Activated CD4-positive, alpha-beta memory T cell treated with anti-CD3 and anti-CD28 coated beads for 36 hours (primary cell): Measurements from ENCODE around the gene GSG1. TPM values are rescaled to one million over a fixed set of nuclear protein-coding genes. Genes with fewer than 3 reads are reported as not detected.
A peak's percentile ranks its signal among the peaks of the same experiment; 100 is the strongest.
"Not testable (repeated sequence)": the region's sequence is repeated elsewhere in the genome, so short reads cannot be mapped to it uniquely, and the experiment has no call there.

Experiments
- CTCF ChIA-PET: fragments of 350-600 bp; sonication (Branson Sonifier 250); formaldehyde crosslinking; loops from one replicate; lab custom pipeline; 2021; ENCODE audit warnings: antibody characterized with exemption, inconsistent platforms; lab: Charles Lee
- POLR2A ChIA-PET: fragments of 350-600 bp; sonication (Branson Sonifier 250); formaldehyde crosslinking; loops from one replicate; lab custom pipeline; 2021; ENCODE audit warnings: antibody characterized with exemption; lab: Charles Lee
- DNase-seq: peaks from one replicate; pipeline ENCODE4 v3.0.0-alpha.2; 2020
- H3K27ac Mint-ChIP-seq: one replicate; pipeline ENCODE4 v1.8.0; 2021; ENCODE audit warnings: mixed read lengths
- H3K27me3 Mint-ChIP-seq: one replicate; pipeline ENCODE4 v1.8.0; 2021; ENCODE audit warnings: mixed read lengths
- H3K36me3 Mint-ChIP-seq: one replicate; pipeline ENCODE4 v1.8.0; 2021; ENCODE audit warnings: mixed read lengths
- H3K4me1 Mint-ChIP-seq: one replicate; pipeline ENCODE4 v1.8.0; 2021; ENCODE audit warnings: low read depth, mixed read lengths
- H3K4me3 Mint-ChIP-seq: one replicate; pipeline ENCODE4 v1.8.0; 2021; ENCODE audit warnings: mild to moderate bottlenecking, mixed read lengths
- H3K9me3 Mint-ChIP-seq: one replicate; pipeline ENCODE4 v1.8.0; 2021; ENCODE audit warnings: mixed read lengths
- intact Hi-C: fragments of 100-400 bp; cut with micrococcal nuclease; formaldehyde crosslinking; loops from one replicate; pipeline ENCODE4 v1.15.1; 2023
- total RNA-seq, 2 experiments: library from RNA; stranded (reverse); gene quantifications; one replicate each; pipeline ENCODE4 v1.2.3, GENCODE V29; 2021

Gene GSG1
- total RNA-seq, 2 experiments from 2014 or later: not detected

- CTCF ChIA-PET: interaction anchor here (1.1 to 5.6 kb wide), 3 partner anchors 130 to 209 kb away, joined by 3 to 32 read pairs (median 4); no protein-coding TSS in a partner anchor
Observed at GRCh38 chr12:13046964-13047363, 56.5 kb downstream of the GSG1 start.

GRCh38 chr12:13045816-13046215 lies 57.7 kb downstream of the GSG1 start:
- peaks cover 3% of the 10 kb centered on the region for H3K36me3 Mint-ChIP-seq
- DNase-seq: no peak
- H3K27me3 Mint-ChIP-seq: peaks cover 3% of the 10 kb centered on the region
- ChIA-PET POLR2A (no interaction called here), CTCF (interaction anchor here (1.5 to 5.6 kb wide), 3 partner anchors 166 to 210 kb away, joined by 3 to 32 read pairs (median 11); no protein-coding TSS in a partner anchor)
- H3K9me3 Mint-ChIP-seq: peaks cover 4% of the 10 kb centered on the region
- intact Hi-C loops: no loop called here
- peaks cover 25% of the 10 kb centered on the region for H3K4me1 Mint-ChIP-seq
- no peak overlapping the region for H3K4me3 Mint-ChIP-seq
- no peak overlapping the region for H3K27ac Mint-ChIP-seq

More at GRCh38 chr12:13046964-13047363, 56.5 kb downstream of the GSG1 start:
- Mint-ChIP-seq H3K9me3 (peaks cover 4% of the 10 kb centered on the region), H3K4me1 (peaks cover 31% of the 10 kb centered on the region), H3K27ac (no peak overlapping the region), H3K36me3 (peaks cover 3% of the 10 kb centered on the region), H3K4me3 (no peak overlapping the region), H3K27me3 (peaks cover 3% of the 10 kb centered on the region)
- POLR2A ChIA-PET: interaction anchor here (1.2 kb wide), 1 partner anchor 149 kb away, joined by 6 read pairs; the partner anchor contains the start of gene EMP1
- no peak for DNase-seq
- intact Hi-C loops: loop anchor here (1.0 kb wide), 4 partner anchors 47 to 164 kb away; partner anchors contain the start of genes GSG1 and HEBP1

- H3K36me3 Mint-ChIP-seq: peaks cover 3% of the 10 kb centered on the region
- intact Hi-C loops: no loop called here
- CTCF ChIA-PET: interaction anchor here (1.5 to 5.6 kb wide), 4 partner anchors 129 to 210 kb away, joined by 3 to 32 read pairs (median 8); no protein-coding TSS in a partner anchor
- H3K4me3 Mint-ChIP-seq: peak overlapping the region; percentile 80
- peaks cover 3% of the 10 kb centered on the region for H3K27me3 Mint-ChIP-seq
- POLR2A ChIA-PET: interaction anchor here (0.5 kb wide), 1 partner anchor 301 kb away, joined by 3 read pairs; no protein-coding TSS in a partner anchor
- no peak for DNase-seq
- H3K9me3 Mint-ChIP-seq: peaks cover 4% of the 10 kb centered on the region
- no peak overlapping the region for H3K27ac Mint-ChIP-seq
- H3K4me1 Mint-ChIP-seq: peaks cover 25% of the 10 kb centered on the region
Observed at GRCh38 chr12:13044906-13045299, 58.6 kb downstream of the GSG1 start.

- peaks cover 3% of the 10 kb centered on the region for H3K36me3 Mint-ChIP-seq
- intact Hi-C loops: no loop called here
- H3K4me1 Mint-ChIP-seq: peaks cover 25% of the 10 kb centered on the region
- no peak within 1 kb of the TSS for H3K27ac Mint-ChIP-seq
- H3K27me3 Mint-ChIP-seq: peaks cover 3% of the 10 kb centered on the region
- ChIA-PET POLR2A (interaction anchor here (0.7 to 1.6 kb wide), 3 partner anchors 57 to 166 kb away, joined by 3 to 4 read pairs (median 3); no protein-coding TSS in a partner anchor), CTCF (interaction anchor here (0.6 to 5.6 kb wide), 8 partner anchors 9 to 1123 kb away, joined by 3 to 32 read pairs (median 4); no protein-coding TSS in a partner anchor)
- H3K9me3 Mint-ChIP-seq: peaks cover 4% of the 10 kb centered on the region
- H3K4me3 Mint-ChIP-seq: peak within 1 kb of the TSS; percentile 80
- DNase-seq: peak; percentile 78
Observed at GRCh38 chr12:13044002-13044905, 59.2 kb downstream of the GSG1 start, which contains the start of gene FAM234B. Gene FAM234B (plus strand): TSS chr12:13044381. CDS start chr12:13044404, 23 bp downstream.

GRCh38 chr12:13042666-13043230 lies 60.7 kb downstream of the GSG1 start:
- H3K4me3 Mint-ChIP-seq: no peak overlapping the region
- no peaks in the 10 kb centered on the region for H3K9me3 Mint-ChIP-seq

GRCh38 chr12:13041224-13041623 lies 62.2 kb downstream of the GSG1 start:
- ChIA-PET CTCF (no interaction called here), POLR2A (no interaction called here)
- Mint-ChIP-seq H3K36me3 (no peaks in the 10 kb centered on the region), H3K27ac (no peak overlapping the region), H3K9me3 (no peaks in the 10 kb centered on the region), H3K4me3 (no peak overlapping the region), H3K4me1 (peaks cover 19% of the 10 kb centered on the region), H3K27me3 (peaks cover 3% of the 10 kb centered on the region)
- DNase-seq: no peak
- intact Hi-C loops: no loop called here

More at GRCh38 chr12:13042666-13043230, 60.7 kb downstream of the GSG1 start:
- Mint-ChIP-seq H3K4me1 (peaks cover 25% of the 10 kb centered on the region), H3K27ac (no peak overlapping the region), H3K27me3 (peaks cover 3% of the 10 kb centered on the region), H3K36me3 (no peaks in the 10 kb centered on the region)
- POLR2A ChIA-PET: interaction anchor here (1.6 kb wide), 1 partner anchor 59 kb away, joined by 4 read pairs; no protein-coding TSS in a partner anchor
- intact Hi-C loops: no loop called here
- DNase-seq: no peak
- CTCF ChIA-PET: interaction anchor here (1.4 to 5.6 kb wide), 2 partner anchors 57 to 169 kb away, joined by 4 to 32 read pairs; no protein-coding TSS in a partner anchor

- H3K36me3 Mint-ChIP-seq: no peaks in the 10 kb centered on the region
- no peaks in the 10 kb centered on the region for H3K9me3 Mint-ChIP-seq
- no peak overlapping the region for H3K27ac Mint-ChIP-seq
- H3K4me1 Mint-ChIP-seq: peaks cover 4% of the 10 kb centered on the region
- ChIA-PET CTCF (interaction anchor here (1.9 kb wide), 1 partner anchor 173 kb away, joined by 7 read pairs; no protein-coding TSS in a partner anchor), POLR2A (no interaction called here)
- intact Hi-C loops: no loop called here
- H3K27me3 Mint-ChIP-seq: peaks cover 3% of the 10 kb centered on the region
- no peak for DNase-seq
- no peak overlapping the region for H3K4me3 Mint-ChIP-seq
Observed at GRCh38 chr12:13039328-13039956, 64.0 kb downstream of the GSG1 start.

GRCh38 chr12:13038491-13039161 lies 64.8 kb downstream of the GSG1 start:
- Mint-ChIP-seq H3K36me3 (no peaks in the 10 kb centered on the region), H3K27me3 (peaks cover 3% of the 10 kb centered on the region), H3K9me3 (no peaks in the 10 kb centered on the region), H3K4me3 (no peak overlapping the region), H3K27ac (no peak overlapping the region), H3K4me1 (no peaks in the 10 kb centered on the region)
- ChIA-PET CTCF (interaction anchor here (1.9 kb wide), 1 partner anchor 173 kb away, joined by 7 read pairs; no protein-coding TSS in a partner anchor), POLR2A (no interaction called here)
- intact Hi-C loops: no loop called here
- no peak for DNase-seq

- Mint-ChIP-seq H3K4me1 (no peaks in the 10 kb centered on the region), H3K9me3 (no peaks in the 10 kb centered on the region), H3K36me3 (no peaks in the 10 kb centered on the region), H3K4me3 (no peak overlapping the region), H3K27me3 (no peaks in the 10 kb centered on the region), H3K27ac (no peak overlapping the region)
- no peak for DNase-seq
- ChIA-PET POLR2A (no interaction called here), CTCF (interaction anchor here (0.9 kb wide), 1 partner anchor 55 kb away, joined by 3 read pairs; no protein-coding TSS in a partner anchor)
- intact Hi-C loops: no loop called here
Observed at GRCh38 chr12:13036881-13037280, 66.6 kb downstream of the GSG1 start.

GRCh38 chr12:13035335-13035734 lies 68.1 kb downstream of the GSG1 start:
- POLR2A ChIA-PET, intact Hi-C loops, H3K36me3 Mint-ChIP-seq, H3K27ac Mint-ChIP-seq, H3K4me3 Mint-ChIP-seq, DNase-seq, H3K27me3 Mint-ChIP-seq, H3K4me1 Mint-ChIP-seq, H3K9me3 Mint-ChIP-seq: not testable (repeated sequence)
- CTCF ChIA-PET: interaction anchor here (1.3 kb wide), 1 partner anchor 8 kb away, joined by 5 read pairs; the partner anchor contains the start of gene FAM234B
